Testis (tissue), 3 donors: ENCODE results near the gene ASAP2. TPM values are rescaled to one million over a fixed set of nuclear protein-coding genes. Genes with fewer than 3 reads are reported as not detected.
A peak's percentile ranks its signal among the peaks of the same experiment; 100 is the strongest.

Source experiments
- DNase-seq: peaks from one replicate; pipeline ENCODE4 v3.0.0-alpha.2; 2019
- H3K27ac ChIP-seq, 2 donors: fragments of 200-600 bp; sonication (generic); one replicate each; pipeline ENCODE4 v1.5.1; 2019
- H3K27me3 ChIP-seq: fragments of 200-600 bp; sonication (generic); one replicate; pipeline ENCODE4 v1.5.1; 2019
- H3K36me3 ChIP-seq: fragments of 200-600 bp; sonication (generic); one replicate; pipeline ENCODE4 v1.5.1; 2017; ENCODE audit warnings: low read depth; ENCODE audit errors: missing control alignments
- H3K4me1 ChIP-seq: fragments of 200-600 bp; sonication (generic); one replicate; pipeline ENCODE4 v1.5.1; 2019
- H3K4me3 ChIP-seq, 2 donors: fragments of 200-600 bp; sonication (generic); one replicate each; pipeline ENCODE4 v1.5.1; 2017 to 2019
- H3K9me3 ChIP-seq: fragments of 200-600 bp; sonication (generic); one replicate; pipeline ENCODE4 v1.5.1; 2017
- CTCF ChIP-seq, 3 experiments: fragments of 450-650 bp in 2 of 3; fragments of 200-600 bp in 1 of 3; sonication (generic) in 1 of 3; IDR thresholded peaks; one replicate each; pipeline ENCODE4 v1.5.1; 2016 to 2019; ENCODE audit warnings: antibody characterized with exemption in 3 of 3, mild to moderate bottlenecking in 2 of 3, moderate library complexity in 1 of 3
- POLR2A ChIP-seq: fragments of 450-650 bp; IDR thresholded peaks from one replicate; pipeline ENCODE4 v1.6.1; 2017; ENCODE audit warnings: antibody characterized with exemption, mild to moderate bottlenecking, moderate library complexity
- WGBS, 2 donors: methylation state at CpG; one replicate each; pipeline ENCODE4 v1.1.5; 2018; 5-methylcytosine and 5-hydroxymethylcytosine counted together
- intact Hi-C: fragments of 100-400 bp; cut with DNase I; formaldehyde crosslinking; loops from one replicate; pipeline ENCODE4 v1.15.1; 2023; ENCODE audit warnings: low total_unique reads
- polyA plus RNA-seq: library from polyadenylated mRNA; stranded (reverse); fragments of 350-450 nt; fragmentation: Illumina TruSeq; extraction: RNeasy Lipid Tissue Mini Kit (QIAGEN cat#74804); gene quantifications from one replicate; pipeline ENCODE4 v1.2.3, GENCODE V29; 2014; ENCODE audit warnings: low read depth, low replicate concordance; ENCODE audit not compliant: insufficient read depth
- total RNA-seq, 2 donors: library from RNA; depleted of rRNA; stranded (reverse); fragments of >200 nt; gene quantifications; one replicate each; pipeline ENCODE4 v1.2.3, GENCODE V29; 2016

Gene ASAP2
- total and polyA plus RNA-seq, 3 donors from 2014 or later = 42.4 to 87.2 (median 79.0) TPM

GRCh38 chr2:9343524-9343923, 136.9 kb downstream of the ASAP2 start:
- no peak for TF ChIP-seq POLR2A
- no peak for TF ChIP-seq CTCF (IDR thresholded peaks at IDR 0.05)

GRCh38 chr2:9344434-9344833, 137.8 kb downstream of the ASAP2 start:
- no peaks in the 10 kb centered on the region for H3K4me1 ChIP-seq
- TF ChIP-seq POLR2A (no peak), CTCF (IDR thresholded peaks at IDR 0.05) (no peak)
- H3K9me3 ChIP-seq = no peaks in the 10 kb centered on the region

More at GRCh38 chr2:9343524-9343923, 136.9 kb downstream of the ASAP2 start:
- Histone ChIP-seq H3K4me3 (no peak overlapping the region), H3K4me1 (no peaks in the 10 kb centered on the region), H3K36me3 (no peaks in the 10 kb centered on the region), H3K9me3 (no peaks in the 10 kb centered on the region), H3K27me3 (no peaks in the 10 kb centered on the region), H3K27ac (no peak overlapping the region)
- intact Hi-C loops = no loop called here
- 94 to 97% methylated on average over 7 of the region's 7 CpGs for WGBS, 2 donors
- DNase-seq = no peak

GRCh38 chr2:9345343-9345742, 138.7 kb downstream of the ASAP2 start:
- H3K27ac ChIP-seq = no peak overlapping the region
- H3K9me3 ChIP-seq = no peaks in the 10 kb centered on the region
- H3K36me3 ChIP-seq = no peaks in the 10 kb centered on the region
- no peaks in the 10 kb centered on the region for H3K4me1 ChIP-seq
- intact Hi-C loops = no loop called here
- 66 to 87% methylated on average over 7 of the region's 7 CpGs for WGBS, 2 donors
- no peaks in the 10 kb centered on the region for H3K27me3 ChIP-seq
- no peak for DNase-seq
- TF ChIP-seq POLR2A (no peak), CTCF (IDR thresholded peaks at IDR 0.05) (no peak)
- no peak overlapping the region for H3K4me3 ChIP-seq

More at GRCh38 chr2:9344434-9344833, 137.8 kb downstream of the ASAP2 start:
- H3K27me3 ChIP-seq = no peaks in the 10 kb centered on the region
- no peaks in the 10 kb centered on the region for H3K36me3 ChIP-seq
- no peak overlapping the region for H3K27ac ChIP-seq
- 91 to 95% methylated on average over 10 of the region's 10 CpGs for WGBS, 2 donors
- H3K4me3 ChIP-seq = no peak overlapping the region
- intact Hi-C loops = no loop called here
- DNase-seq = no peak

- Histone ChIP-seq H3K4me1 (no peaks in the 10 kb centered on the region), H3K4me3 (no peak overlapping the region), H3K27me3 (no peaks in the 10 kb centered on the region), H3K9me3 (no peaks in the 10 kb centered on the region), H3K27ac (no peak overlapping the region), H3K36me3 (no peaks in the 10 kb centered on the region)
- DNase-seq = no peak
- TF ChIP-seq POLR2A (no peak), CTCF (IDR thresholded peaks at IDR 0.05) (no peak)
- intact Hi-C loops = no loop called here
- 95 to 96% methylated on average over 10 of the region's 10 CpGs for WGBS, 2 donors
Observed at GRCh38 chr2:9345997-9346396, 139.4 kb downstream of the ASAP2 start.

- Histone ChIP-seq H3K36me3 (no peaks in the 10 kb centered on the region), H3K27me3 (no peaks in the 10 kb centered on the region), H3K4me3 (no peak overlapping the region), H3K27ac (peak overlapping the region in 1 of 2 donors; percentile 43), H3K9me3 (no peaks in the 10 kb centered on the region), H3K4me1 (no peaks in the 10 kb centered on the region)
- TF ChIP-seq CTCF (IDR thresholded peaks at IDR 0.05) (no peak), POLR2A (no peak)
- DNase-seq = no peak
- intact Hi-C loops = no loop called here
- 85 to 96% methylated on average over 9 of the region's 9 CpGs for WGBS, 2 donors
Observed at GRCh38 chr2:9346885-9347284, 140.3 kb downstream of the ASAP2 start.
